ENCODE measurements around the gene ABCG8.

Gene ABCG8

DNA sequence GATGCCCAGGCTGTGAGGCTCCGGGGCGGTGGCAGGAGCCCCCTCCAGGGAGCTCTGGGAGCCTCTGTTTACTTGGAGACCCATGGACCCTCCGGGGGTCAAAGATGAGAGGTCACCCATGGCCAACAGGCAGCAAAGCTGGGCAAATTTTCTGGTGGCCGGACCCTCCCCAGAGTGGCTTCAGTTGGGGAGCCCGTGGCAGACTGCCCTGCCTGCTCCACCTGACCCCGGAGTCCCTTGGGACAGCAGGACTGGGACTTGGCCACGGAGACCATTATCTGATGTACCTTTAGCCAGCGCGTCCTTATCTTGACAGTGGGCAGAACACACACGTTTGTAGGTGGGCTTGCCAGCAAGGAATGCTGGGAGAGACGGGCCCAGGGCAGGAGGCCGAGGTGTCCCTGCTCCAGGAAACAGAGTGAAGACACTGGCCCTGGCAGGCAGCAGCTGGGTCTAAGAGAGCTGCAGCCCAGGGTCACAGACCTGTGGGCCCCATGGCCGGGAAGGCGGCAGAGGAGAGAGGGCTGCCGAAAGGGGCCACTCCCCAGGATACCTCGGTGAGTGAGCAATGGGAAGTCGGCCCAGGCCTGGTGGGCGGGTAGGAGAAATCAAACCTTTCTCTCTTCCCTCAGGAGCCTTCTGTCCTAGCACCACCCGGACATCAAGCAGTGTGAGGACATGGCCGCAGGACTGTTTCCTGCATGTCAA is at the start of gene ABCG8, which contains the start of gene ABCG5:
TSS of gene ABCG8 (plus strand) at position 412 of the 708 bp plus-strand sequence. CDS start at position 495, 83 bp downstream.
TSS of gene ABCG5 (minus strand) at position 280 of the 708 bp plus-strand sequence. CDS start at position 120, 160 bp downstream.
- no peaks in the 10 kb centered on the region for H3K9me3 ChIP-seq (ENCODE audit: control insufficient read depth in 5 of 5, low read length in 5 of 5)
- H3K4me3 ChIP-seq (ENCODE audit: low read depth in 1 of 5, low read length in 5 of 5) = no peak within 1 kb of the TSS
- H3K27me3 ChIP-seq (ENCODE audit: control insufficient read depth in 5 of 5, insufficient read depth in 4 of 5, low read length in 5 of 5) = no peaks in the 10 kb centered on the region
- H3K9ac ChIP-seq (ENCODE audit: low read length in 5 of 5) = no peak within 1 kb of the TSS
- H3K4me1 ChIP-seq (ENCODE audit: control insufficient read depth in 5 of 5, insufficient read depth in 5 of 5, low read length in 5 of 5) = peaks cover 2 to 11% (median 7%) of the 10 kb centered on the region in 5 donors
- H3K27ac ChIP-seq (ENCODE audit: low read depth, low read length) = no peak within 1 kb of the TSS
- no peaks in the 10 kb centered on the region for H3K36me3 ChIP-seq (ENCODE audit: control insufficient read depth in 5 of 5, insufficient read depth in 5 of 5, low read length in 5 of 5)

DNA sequence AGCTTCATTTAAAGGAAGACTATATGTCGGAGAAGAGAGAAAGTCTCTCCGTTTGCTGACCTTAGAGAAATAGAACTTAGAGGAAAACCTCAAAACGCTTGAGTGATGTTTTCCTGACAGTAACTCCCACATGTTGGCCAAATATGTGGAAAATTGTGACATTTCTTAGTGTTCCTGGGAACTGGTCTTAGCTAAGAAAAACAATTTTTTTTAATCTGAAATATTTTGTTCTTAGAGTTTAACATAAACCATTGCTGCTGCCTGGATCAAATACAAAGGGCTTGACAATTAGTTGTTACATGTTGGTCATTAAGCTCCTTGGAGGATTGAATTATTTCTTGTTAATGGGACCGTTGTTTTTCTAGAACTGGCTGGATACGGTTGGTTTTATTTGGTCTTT is 48.6 kb upstream of the ABCG8 start:
- peak overlapping the region; percentile 75 for H3K27ac ChIP-seq (ENCODE audit: low read depth, low read length)
- H3K27me3 ChIP-seq (ENCODE audit: control insufficient read depth in 5 of 5, insufficient read depth in 4 of 5, low read length in 5 of 5) = no peaks in the 10 kb centered on the region
- H3K36me3 ChIP-seq (ENCODE audit: control insufficient read depth in 5 of 5, insufficient read depth in 5 of 5, low read length in 5 of 5) = peaks cover 11 to 33% (median 14%) of the 10 kb centered on the region in 5 donors
- H3K9me3 ChIP-seq (ENCODE audit: control insufficient read depth in 5 of 5, low read length in 5 of 5) = no peaks in the 10 kb centered on the region
- peak overlapping the region in 1 of 5 donors; percentile 72 for H3K9ac ChIP-seq (ENCODE audit: low read length in 5 of 5)
- peaks cover 0 to 16% (median 5%) of the 10 kb centered on the region in 5 donors for H3K4me1 ChIP-seq (ENCODE audit: control insufficient read depth in 5 of 5, insufficient read depth in 5 of 5, low read length in 5 of 5)
- H3K4me3 ChIP-seq (ENCODE audit: low read depth in 1 of 5, low read length in 5 of 5) = no peak overlapping the region

DNA sequence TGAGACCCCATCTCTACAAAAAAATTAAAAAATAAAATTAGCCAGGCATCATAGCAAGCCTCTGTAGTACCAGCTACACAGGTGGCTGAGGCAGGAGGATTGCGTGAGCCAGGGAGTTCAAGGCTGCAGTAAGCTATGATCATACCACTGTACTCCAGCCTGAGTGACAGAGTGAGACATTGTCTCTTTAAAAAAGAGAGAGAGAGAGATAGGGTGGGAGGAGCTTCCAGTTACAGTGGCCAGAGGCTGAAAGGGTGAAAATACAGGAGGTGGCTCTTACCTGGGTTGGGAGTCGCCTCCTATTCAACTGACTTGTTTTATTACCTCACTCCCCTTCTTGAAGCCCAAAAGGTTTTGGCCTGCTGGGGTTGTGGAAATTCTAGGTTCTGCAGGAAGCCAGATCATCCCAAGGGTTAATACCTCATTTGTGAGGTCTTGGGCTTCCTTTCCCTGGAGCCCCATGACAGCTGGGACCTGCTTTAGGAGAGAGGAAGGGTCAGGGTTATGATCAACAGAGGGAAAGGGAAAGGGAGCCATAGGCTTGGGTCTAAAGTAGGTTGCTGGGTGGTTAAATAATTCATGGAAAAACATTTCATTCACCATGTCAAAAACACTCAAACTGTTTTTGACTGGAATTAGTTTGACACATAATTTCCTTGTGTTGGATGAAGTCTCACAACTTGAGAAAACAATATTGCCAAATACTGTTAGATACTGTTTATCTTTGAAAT is 47.6 kb upstream of the ABCG8 start:
- Histone ChIP-seq H3K4me1 (ENCODE audit: control insufficient read depth in 5 of 5, insufficient read depth in 5 of 5, low read length in 5 of 5) (peaks cover 0 to 16% (median 5%) of the 10 kb centered on the region in 5 donors), H3K36me3 (ENCODE audit: control insufficient read depth in 5 of 5, insufficient read depth in 5 of 5, low read length in 5 of 5) (peaks cover 8 to 33% (median 15%) of the 10 kb centered on the region in 5 donors), H3K4me3 (ENCODE audit: low read depth in 1 of 5, low read length in 5 of 5) (no peak overlapping the region), H3K9me3 (ENCODE audit: control insufficient read depth in 5 of 5, low read length in 5 of 5) (no peaks in the 10 kb centered on the region), H3K27me3 (ENCODE audit: control insufficient read depth in 5 of 5, insufficient read depth in 4 of 5, low read length in 5 of 5) (no peaks in the 10 kb centered on the region), H3K27ac (ENCODE audit: low read depth, low read length) (peak overlapping the region; percentile 75), H3K9ac (ENCODE audit: low read length in 5 of 5) (no peak overlapping the region)

DNA sequence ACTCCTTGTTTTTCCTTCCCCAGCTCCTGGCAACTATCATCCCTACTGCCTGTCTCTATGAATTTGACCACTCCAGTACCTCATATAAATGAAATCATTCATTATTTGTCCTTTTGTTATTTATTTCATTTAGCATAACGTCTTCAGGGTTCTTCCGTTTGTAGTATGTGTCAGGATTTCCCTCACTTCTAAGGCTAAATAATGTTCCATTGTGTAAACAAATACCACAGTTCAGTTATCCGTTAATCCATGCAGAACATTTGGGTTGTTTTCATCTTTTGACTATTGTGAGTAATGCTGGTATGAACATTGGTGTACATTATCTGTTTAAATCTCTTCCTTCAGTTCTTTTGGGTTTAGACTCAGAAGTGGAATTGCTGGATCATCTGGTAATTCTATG is 46.1 kb upstream of the ABCG8 start:
- Histone ChIP-seq H3K36me3 (ENCODE audit: control insufficient read depth in 5 of 5, insufficient read depth in 5 of 5, low read length in 5 of 5) (peaks cover 8 to 34% (median 11%) of the 10 kb centered on the region in 5 donors), H3K9ac (ENCODE audit: low read length in 5 of 5) (no peak overlapping the region)

DNA sequence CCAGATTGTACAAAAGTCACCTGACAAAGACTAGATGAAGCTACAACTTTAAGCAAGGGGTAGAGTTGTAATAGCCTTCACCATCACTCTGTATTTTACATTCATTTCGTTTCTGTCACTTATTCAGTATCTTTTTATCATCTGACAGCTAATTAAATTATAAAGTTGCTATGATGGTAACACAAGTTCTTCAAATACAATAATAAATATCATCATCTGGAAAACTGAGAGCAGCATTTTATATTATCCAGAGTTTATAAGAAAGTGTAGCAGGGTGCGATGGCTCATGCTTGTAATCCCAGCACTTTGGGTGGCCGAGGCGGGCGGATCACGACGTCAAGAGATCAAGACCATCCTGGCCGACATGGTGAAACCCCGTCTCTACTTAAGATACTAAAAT is 43.8 kb upstream of the ABCG8 start:
- Histone ChIP-seq H3K27me3 (ENCODE audit: control insufficient read depth in 5 of 5, insufficient read depth in 4 of 5, low read length in 5 of 5) (no peaks in the 10 kb centered on the region), H3K9ac (ENCODE audit: low read length in 5 of 5) (no peak overlapping the region), H3K27ac (ENCODE audit: low read depth, low read length) (no peak overlapping the region), H3K36me3 (ENCODE audit: control insufficient read depth in 5 of 5, insufficient read depth in 5 of 5, low read length in 5 of 5) (peaks cover 2 to 23% (median 11%) of the 10 kb centered on the region in 5 donors), H3K4me3 (ENCODE audit: low read depth in 1 of 5, low read length in 5 of 5) (no peak overlapping the region), H3K9me3 (ENCODE audit: control insufficient read depth in 5 of 5, low read length in 5 of 5) (no peaks in the 10 kb centered on the region), H3K4me1 (ENCODE audit: control insufficient read depth in 5 of 5, insufficient read depth in 5 of 5, low read length in 5 of 5) (peaks cover 0 to 10% (median 5%) of the 10 kb centered on the region in 5 donors)

More for the DNA sequence above, 46.1 kb upstream of the ABCG8 start:
- H3K4me1 ChIP-seq (ENCODE audit: control insufficient read depth in 5 of 5, insufficient read depth in 5 of 5, low read length in 5 of 5) = peaks cover 0 to 16% (median 5%) of the 10 kb centered on the region in 5 donors
- no peaks in the 10 kb centered on the region for H3K27me3 ChIP-seq (ENCODE audit: control insufficient read depth in 5 of 5, insufficient read depth in 4 of 5, low read length in 5 of 5)
- H3K4me3 ChIP-seq (ENCODE audit: low read depth in 1 of 5, low read length in 5 of 5) = no peak overlapping the region
- no peak overlapping the region for H3K27ac ChIP-seq (ENCODE audit: low read depth, low read length)
- no peaks in the 10 kb centered on the region for H3K9me3 ChIP-seq (ENCODE audit: control insufficient read depth in 5 of 5, low read length in 5 of 5)

DNA sequence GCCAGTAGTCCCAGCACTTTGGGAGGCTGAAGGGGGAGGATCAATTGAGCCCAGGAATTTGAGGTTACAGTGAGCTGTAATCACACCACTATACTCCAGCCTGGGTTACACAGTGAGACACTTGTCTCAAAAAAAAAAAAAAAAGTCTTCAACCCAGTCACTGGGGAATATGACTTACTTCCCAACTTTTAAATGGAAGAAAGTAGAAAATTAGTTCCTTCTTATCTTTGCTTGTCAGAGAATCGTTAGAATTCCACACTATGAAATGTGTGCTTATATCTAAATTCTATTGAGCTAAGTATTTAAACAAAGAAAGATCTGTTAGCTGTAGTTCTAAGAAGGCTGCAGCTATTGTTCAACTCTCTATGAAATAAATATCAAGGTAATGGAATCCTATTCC is 42.6 kb upstream of the ABCG8 start:
- Histone ChIP-seq H3K36me3 (ENCODE audit: control insufficient read depth in 5 of 5, insufficient read depth in 5 of 5, low read length in 5 of 5) (peaks cover 2 to 23% (median 11%) of the 10 kb centered on the region in 5 donors), H3K4me3 (ENCODE audit: low read depth in 1 of 5, low read length in 5 of 5) (no peak overlapping the region), H3K27ac (ENCODE audit: low read depth, low read length) (no peak overlapping the region), H3K9ac (ENCODE audit: low read length in 5 of 5) (no peak overlapping the region), H3K4me1 (ENCODE audit: control insufficient read depth in 5 of 5, insufficient read depth in 5 of 5, low read length in 5 of 5) (peaks cover 0 to 3% (median 2%) of the 10 kb centered on the region in 5 donors), H3K27me3 (ENCODE audit: control insufficient read depth in 5 of 5, insufficient read depth in 4 of 5, low read length in 5 of 5) (no peaks in the 10 kb centered on the region), H3K9me3 (ENCODE audit: control insufficient read depth in 5 of 5, low read length in 5 of 5) (no peaks in the 10 kb centered on the region)

DNA sequence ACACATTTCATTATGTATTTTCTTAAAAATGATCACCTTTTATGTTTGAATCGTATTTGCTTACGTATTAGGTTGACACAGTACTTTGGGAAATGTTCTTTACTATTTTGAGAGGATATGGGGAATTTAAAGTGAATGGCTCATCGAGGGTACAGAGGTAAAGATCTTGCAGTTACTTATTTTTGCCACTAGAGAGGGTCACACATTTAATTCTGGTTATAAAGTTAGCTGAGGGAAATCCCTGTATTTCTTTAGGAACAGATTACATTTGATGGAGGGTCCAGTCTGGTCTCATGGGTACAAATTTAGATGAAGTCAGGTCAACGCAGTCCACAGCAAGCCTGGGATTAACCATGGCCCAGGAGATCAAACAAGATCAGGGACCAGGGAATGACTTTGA is 40.5 kb upstream of the ABCG8 start:
- H3K27me3 ChIP-seq (ENCODE audit: control insufficient read depth in 5 of 5, insufficient read depth in 4 of 5, low read length in 5 of 5) = no peaks in the 10 kb centered on the region
- peaks cover 0 to 10% (median 7%) of the 10 kb centered on the region in 5 donors for H3K4me1 ChIP-seq (ENCODE audit: control insufficient read depth in 5 of 5, insufficient read depth in 5 of 5, low read length in 5 of 5)
- peaks cover 2 to 18% (median 5%) of the 10 kb centered on the region in 5 donors for H3K36me3 ChIP-seq (ENCODE audit: control insufficient read depth in 5 of 5, insufficient read depth in 5 of 5, low read length in 5 of 5)
- no peak overlapping the region for H3K9ac ChIP-seq (ENCODE audit: low read length in 5 of 5)
- H3K4me3 ChIP-seq (ENCODE audit: low read depth in 1 of 5, low read length in 5 of 5) = no peak overlapping the region
- no peaks in the 10 kb centered on the region for H3K9me3 ChIP-seq (ENCODE audit: control insufficient read depth in 5 of 5, low read length in 5 of 5)
- H3K27ac ChIP-seq (ENCODE audit: low read depth, low read length) = no peak overlapping the region

DNA sequence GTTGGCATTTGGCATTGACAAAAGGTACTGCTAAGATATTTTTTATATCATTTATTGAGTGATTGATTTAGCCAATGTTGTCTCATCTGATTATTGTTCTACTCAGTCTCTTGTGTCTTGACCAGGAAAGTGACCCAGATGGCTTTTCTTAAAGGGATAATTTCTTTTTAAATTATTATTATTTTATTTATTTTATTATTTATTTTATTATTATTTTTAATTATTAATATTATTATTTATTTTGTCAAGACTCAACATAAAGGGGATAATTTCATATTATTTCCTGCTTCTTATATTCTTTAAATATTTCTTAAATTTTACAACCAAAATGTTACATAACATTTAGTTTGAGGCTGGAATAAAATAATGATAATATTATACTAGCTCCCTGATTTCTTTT is 37.9 kb upstream of the ABCG8 start:
- Histone ChIP-seq H3K4me3 (ENCODE audit: low read depth in 1 of 5, low read length in 5 of 5) (no peak overlapping the region), H3K27me3 (ENCODE audit: control insufficient read depth in 5 of 5, insufficient read depth in 4 of 5, low read length in 5 of 5) (no peaks in the 10 kb centered on the region), H3K4me1 (ENCODE audit: control insufficient read depth in 5 of 5, insufficient read depth in 5 of 5, low read length in 5 of 5) (peaks cover 0 to 10% (median 7%) of the 10 kb centered on the region in 5 donors), H3K27ac (ENCODE audit: low read depth, low read length) (no peak overlapping the region), H3K9ac (ENCODE audit: low read length in 5 of 5) (no peak overlapping the region), H3K9me3 (ENCODE audit: control insufficient read depth in 5 of 5, low read length in 5 of 5) (no peaks in the 10 kb centered on the region), H3K36me3 (ENCODE audit: control insufficient read depth in 5 of 5, insufficient read depth in 5 of 5, low read length in 5 of 5) (peaks cover 7 to 16% (median 12%) of the 10 kb centered on the region in 5 donors)

DNA sequence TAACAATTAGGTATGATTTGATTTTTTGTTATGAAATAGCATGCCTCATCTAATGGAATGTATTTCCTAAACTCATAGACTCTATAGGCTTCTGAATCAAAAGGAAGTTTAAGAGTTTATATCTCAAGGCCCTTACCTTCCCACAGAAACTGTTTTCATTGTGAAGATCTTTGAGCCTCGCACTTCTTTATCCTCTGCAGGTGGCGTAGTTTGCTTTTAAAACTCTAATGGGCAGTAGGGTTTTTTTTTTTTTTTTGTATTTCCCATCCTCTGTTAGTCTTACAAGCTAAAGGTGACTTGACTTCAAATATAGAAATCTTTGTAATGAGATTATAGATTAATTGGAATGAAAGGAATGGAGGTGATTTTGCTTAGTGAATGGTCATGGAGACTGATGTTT is 36.6 kb upstream of the ABCG8 start:
- Histone ChIP-seq H3K4me1 (ENCODE audit: control insufficient read depth in 5 of 5, insufficient read depth in 5 of 5, low read length in 5 of 5) (peaks cover 0 to 11% (median 7%) of the 10 kb centered on the region in 5 donors), H3K36me3 (ENCODE audit: control insufficient read depth in 5 of 5, insufficient read depth in 5 of 5, low read length in 5 of 5) (peaks cover 4 to 18% (median 10%) of the 10 kb centered on the region in 5 donors)

DNA sequence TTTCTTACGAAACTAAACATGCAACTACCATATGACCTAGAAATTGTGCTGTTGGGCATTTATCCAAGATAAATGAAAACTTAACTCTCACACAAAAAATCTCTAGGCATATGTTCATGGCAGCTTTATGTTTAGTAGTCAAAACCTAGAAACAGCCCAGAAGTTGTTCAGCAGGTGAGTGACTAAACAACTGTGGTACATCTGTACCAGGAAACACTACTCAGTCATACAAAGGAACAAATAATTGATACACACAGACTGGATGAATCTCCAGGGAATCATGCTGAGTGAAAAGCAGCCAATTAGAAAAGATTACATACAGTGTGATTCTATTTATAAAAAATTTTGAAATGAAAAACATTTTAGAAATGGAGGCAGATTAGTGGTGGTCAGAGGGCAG is 35.7 kb upstream of the ABCG8 start:
- no peak overlapping the region for H3K4me3 ChIP-seq (ENCODE audit: low read depth in 1 of 5, low read length in 5 of 5)
- H3K36me3 ChIP-seq (ENCODE audit: control insufficient read depth in 5 of 5, insufficient read depth in 5 of 5, low read length in 5 of 5) = peaks cover 4 to 18% (median 10%) of the 10 kb centered on the region in 5 donors
- peaks cover 0 to 19% (median 7%) of the 10 kb centered on the region in 5 donors for H3K4me1 ChIP-seq (ENCODE audit: control insufficient read depth in 5 of 5, insufficient read depth in 5 of 5, low read length in 5 of 5)
- H3K9me3 ChIP-seq (ENCODE audit: control insufficient read depth in 5 of 5, low read length in 5 of 5) = no peaks in the 10 kb centered on the region
- no peak overlapping the region for H3K9ac ChIP-seq (ENCODE audit: low read length in 5 of 5)
- no peak overlapping the region for H3K27ac ChIP-seq (ENCODE audit: low read depth, low read length)
- H3K27me3 ChIP-seq (ENCODE audit: control insufficient read depth in 5 of 5, insufficient read depth in 4 of 5, low read length in 5 of 5) = no peaks in the 10 kb centered on the region

More for the DNA sequence above, 36.6 kb upstream of the ABCG8 start:
- Histone ChIP-seq H3K4me3 (ENCODE audit: low read depth in 1 of 5, low read length in 5 of 5) (no peak overlapping the region), H3K9ac (ENCODE audit: low read length in 5 of 5) (no peak overlapping the region), H3K9me3 (ENCODE audit: control insufficient read depth in 5 of 5, low read length in 5 of 5) (no peaks in the 10 kb centered on the region), H3K27ac (ENCODE audit: low read depth, low read length) (no peak overlapping the region), H3K27me3 (ENCODE audit: control insufficient read depth in 5 of 5, insufficient read depth in 4 of 5, low read length in 5 of 5) (no peaks in the 10 kb centered on the region)

All from subcutaneous abdominal adipose tissue (tissue), 5 donors.